GM12892 (cell line): ENCODE measurements around the gene ASPHD2.

Experiments
- DNase-seq: peaks from one replicate; pipeline ENCODE4 v3.0.0; 2011; ENCODE audit not compliant: insufficient read length
- FAIRE-seq: peaks from 2 replicates; lab custom pipeline; 2011; peaks lifted over from hg19 to GRCh38; lab: Jason Lieb, UNC
- POLR2A ChIP-seq: IDR thresholded peaks from 2 replicates; pipeline ENCODE4 v1.6.1; 2011; ENCODE audit warnings: low read depth, low read length, control low read depth
- POLR2AphosphoS5 ChIP-seq: IDR thresholded peaks from 2 replicates; pipeline ENCODE4 v1.6.1; 2011; ENCODE audit warnings: low read depth, low read length, control low read depth
- TAF1 ChIP-seq: IDR thresholded peaks from 2 replicates; pipeline ENCODE4 v1.6.1; 2011; ENCODE audit warnings: low read depth, mild to moderate bottlenecking, control low read depth, low read length, borderline replicate concordance

ASPHD2 gene

GRCh38 chr22:26471522-26471921 is 42.5 kb downstream of the ASPHD2 start:
- DNase-seq (no peak), FAIRE-seq (no peak)
- no peak for TF ChIP-seq POLR2A
- TF ChIP-seq TAF1 = no peak
- no peak for TF ChIP-seq POLR2AphosphoS5

DNA sequence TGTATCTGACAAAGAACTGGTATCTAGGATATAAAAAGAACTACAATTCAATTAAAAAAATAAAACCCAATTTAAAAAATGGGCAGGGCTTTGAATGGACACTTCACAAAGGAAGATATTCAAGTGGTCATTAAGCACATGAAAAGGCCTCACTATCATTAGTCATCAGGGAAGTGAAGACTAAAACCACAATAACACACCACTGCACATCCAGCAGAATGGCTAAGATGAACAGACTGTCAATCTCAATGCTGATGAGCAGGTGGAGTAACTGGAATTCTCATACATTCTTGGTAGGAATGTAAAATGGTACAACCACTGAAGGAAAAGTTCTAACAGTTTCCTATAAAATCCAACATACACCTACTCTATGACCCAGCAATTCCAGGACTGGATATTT is 45.6 kb downstream of the ASPHD2 start:
- no peak for DNase-seq
- TF ChIP-seq TAF1 = no peak
- no peak for TF ChIP-seq POLR2A
- TF ChIP-seq POLR2AphosphoS5 = no peak
- FAIRE-seq = peak; percentile 53

DNA sequence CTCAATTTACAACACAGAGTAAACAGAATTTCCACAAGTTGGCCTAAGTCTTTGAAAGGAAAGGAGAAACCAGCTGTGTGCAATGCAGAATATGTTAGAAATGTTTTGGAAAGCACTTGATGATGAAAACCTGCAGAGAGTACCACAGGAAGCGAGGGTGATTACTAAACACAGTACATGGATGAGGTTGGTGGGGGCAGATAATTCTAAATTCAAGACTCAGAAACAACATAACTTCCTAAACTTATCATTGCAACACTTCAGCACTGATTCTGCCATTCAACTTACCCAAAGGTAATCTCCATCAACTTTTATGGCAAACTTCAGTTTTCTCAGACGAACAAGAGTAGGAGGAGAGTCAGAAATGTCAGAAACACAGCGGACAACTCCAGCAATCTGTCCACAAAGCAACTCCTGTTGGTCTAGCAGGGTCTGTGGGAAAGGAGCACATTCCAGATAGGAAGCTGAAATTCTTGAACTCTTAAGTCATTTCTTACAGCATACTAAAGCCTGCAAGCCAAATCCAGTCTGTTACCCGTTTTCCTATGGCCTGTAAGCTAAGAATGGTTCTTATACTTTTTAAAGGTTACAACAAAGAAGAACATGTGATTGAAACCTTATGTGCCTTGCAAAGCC is 47.8 kb downstream of the ASPHD2 start:
- FAIRE-seq (no peak), DNase-seq (no peak)

DNA sequence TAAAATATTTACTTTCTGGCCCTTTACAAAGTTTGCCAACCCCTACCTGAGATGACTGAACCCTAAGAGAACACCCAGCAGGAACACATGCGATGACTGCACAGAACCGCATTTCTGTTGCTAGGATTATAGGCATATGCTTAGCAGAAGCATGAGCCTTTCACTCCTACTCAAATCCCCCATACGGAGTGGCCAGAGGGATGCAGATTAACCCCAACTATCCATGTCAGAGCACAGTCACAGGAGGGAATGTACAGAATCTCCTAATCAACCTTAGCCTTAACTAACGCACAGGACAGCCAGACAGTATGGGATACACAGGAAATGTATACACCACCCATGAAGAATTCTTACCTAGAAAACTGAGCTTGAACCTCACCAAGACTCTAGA is 48.3 kb downstream of the ASPHD2 start:
- no peak for TF ChIP-seq POLR2AphosphoS5
- TF ChIP-seq POLR2A = no peak
- no peak for TF ChIP-seq TAF1
- no peak for DNase-seq
- FAIRE-seq = no peak

More for the DNA sequence above, 47.8 kb downstream of the ASPHD2 start:
- no peak for TF ChIP-seq POLR2A
- TF ChIP-seq TAF1 = no peak
- TF ChIP-seq POLR2AphosphoS5 = no peak

- no peak for DNase-seq
- no peak for TF ChIP-seq POLR2AphosphoS5
- no peak for TF ChIP-seq TAF1
- TF ChIP-seq POLR2A = no peak
- peak; percentile 66 for FAIRE-seq
Measured at GRCh38 chr22:26479043-26479791, 50.2 kb downstream of the ASPHD2 start.

DNA sequence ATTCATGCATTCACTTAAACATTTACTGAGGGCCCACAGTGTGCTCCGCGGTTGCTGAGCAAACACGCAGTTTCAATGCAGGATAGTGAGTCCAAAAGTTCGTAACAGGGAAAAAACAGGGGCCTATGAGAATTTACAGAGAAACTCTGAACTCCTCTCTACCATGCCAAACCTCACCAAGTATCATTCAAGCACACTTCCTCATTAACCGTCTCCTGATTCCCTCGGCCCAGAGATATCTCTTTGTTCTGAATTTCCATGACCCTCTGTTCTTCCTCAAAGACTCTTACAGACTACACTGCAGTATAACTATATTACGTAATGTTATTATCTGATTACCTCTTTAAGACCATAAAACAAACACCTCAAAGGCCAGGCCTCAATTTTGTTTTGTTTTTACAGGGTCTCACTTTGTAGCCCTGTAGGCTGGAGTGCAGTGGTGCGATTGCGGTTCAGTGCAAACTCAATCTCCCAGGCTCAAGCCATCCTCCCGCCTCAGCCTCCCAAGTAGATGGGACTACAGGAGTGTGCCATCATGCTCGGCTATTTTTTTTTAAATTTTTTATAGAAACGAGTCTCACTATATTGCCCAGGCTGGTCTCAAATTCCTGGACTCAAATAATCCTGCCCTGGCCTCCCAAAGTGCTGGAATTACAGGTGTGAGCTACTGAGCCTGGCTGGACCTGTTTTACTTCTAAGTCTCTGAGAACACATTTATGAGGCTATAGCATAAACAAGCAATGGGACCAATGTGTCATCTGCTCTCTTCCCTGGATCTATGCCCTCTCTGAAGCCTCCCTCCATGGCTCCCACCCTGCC is 50.9 kb downstream of the ASPHD2 start:
- no peak for DNase-seq
- TF ChIP-seq POLR2AphosphoS5 = no peak
- TF ChIP-seq POLR2A = no peak
- TF ChIP-seq TAF1 = no peak
- FAIRE-seq = peak; percentile 24

- DNase-seq (no peak), FAIRE-seq (no peak)
- TF ChIP-seq POLR2AphosphoS5 = no peak
- no peak for TF ChIP-seq TAF1
- TF ChIP-seq POLR2A = no peak
Measured at GRCh38 chr22:26480611-26480932, 51.5 kb downstream of the ASPHD2 start.

DNA sequence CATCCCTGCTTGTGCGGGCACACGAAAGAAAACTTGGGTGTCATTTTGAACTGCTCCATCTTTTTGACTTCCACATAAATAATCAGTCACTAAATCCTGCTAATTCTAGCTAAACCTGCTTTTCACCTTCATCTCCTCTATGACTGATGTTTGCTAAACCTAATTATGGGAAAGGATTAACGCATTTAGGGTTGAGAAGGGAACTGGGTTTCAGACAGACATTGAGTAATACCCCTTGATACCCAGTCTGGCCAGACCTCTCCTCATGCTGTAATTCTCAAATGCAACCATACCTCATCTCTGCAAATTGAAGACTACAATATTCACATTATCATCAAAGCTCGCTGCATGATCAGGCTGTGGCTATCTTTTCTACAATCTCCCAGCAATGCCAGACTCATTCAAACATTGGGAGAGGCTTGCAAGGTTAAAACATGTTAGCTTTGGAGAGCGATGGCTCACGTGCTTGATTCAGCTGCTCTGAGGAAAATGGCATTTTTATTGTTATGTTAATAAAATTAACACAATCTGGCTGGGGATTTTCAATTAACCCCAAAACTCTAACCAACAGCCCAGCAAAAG is 52.1 kb downstream of the ASPHD2 start:
- DNase-seq = no peak
- TF ChIP-seq POLR2A = no peak
- TF ChIP-seq TAF1 = no peak
- TF ChIP-seq POLR2AphosphoS5 = no peak
- FAIRE-seq = no peak

DNA sequence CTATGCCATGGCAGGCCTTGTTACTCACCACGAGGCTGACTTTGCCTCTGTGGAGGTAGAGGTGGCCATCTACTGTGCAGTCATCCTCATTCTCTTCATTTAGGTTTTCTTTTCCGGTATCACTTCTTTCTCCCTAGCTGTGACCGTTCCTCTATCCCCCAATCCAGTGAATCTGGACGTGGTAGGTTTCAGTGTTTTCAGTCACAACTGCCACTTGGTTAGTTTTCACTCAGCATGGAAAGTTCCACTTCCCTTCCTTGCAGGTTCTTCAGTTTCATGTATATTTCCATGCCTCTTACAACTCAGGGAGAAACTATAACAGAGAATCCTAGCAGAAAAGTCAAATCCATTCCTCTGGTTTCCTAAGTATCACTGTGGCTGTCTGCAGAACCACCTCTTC is 52.6 kb downstream of the ASPHD2 start:
- DNase-seq (no peak), FAIRE-seq (peak; percentile 56)
- TF ChIP-seq POLR2AphosphoS5 (no peak), POLR2A (no peak), TAF1 (no peak)

GRCh38 chr22:26482161-26482560 is 53.1 kb downstream of the ASPHD2 start:
- TF ChIP-seq POLR2AphosphoS5 = no peak
- TF ChIP-seq TAF1 = no peak
- TF ChIP-seq POLR2A = no peak
- FAIRE-seq (no peak), DNase-seq (no peak)

GRCh38 chr22:26483043-26483438 is 54.0 kb downstream of the ASPHD2 start:
- DNase-seq = no peak
- FAIRE-seq = no peak
- no peak for TF ChIP-seq POLR2AphosphoS5
- no peak for TF ChIP-seq POLR2A
- no peak for TF ChIP-seq TAF1
